Glutamatergic neuron (in vitro differentiated cells): ENCODE results near the gene ZNF862. TPM values are rescaled to one million over a fixed set of nuclear protein-coding genes. Genes with fewer than 3 reads are reported as not detected.

Source experiments
- DNase-seq: peaks from one replicate; pipeline ENCODE4 v3.0.0; 2022
- H3K27ac Mint-ChIP-seq: one replicate; pipeline ENCODE4 v1.8.0; 2020; ENCODE audit warnings: mild to moderate bottlenecking, mixed read lengths, inconsistent platforms; ENCODE audit not compliant: unreplicated experiment
- H3K27me3 Mint-ChIP-seq: one replicate; pipeline ENCODE4 v1.8.0; 2020; ENCODE audit warnings: mild to moderate bottlenecking, moderate library complexity, mixed read lengths, inconsistent platforms; ENCODE audit not compliant: unreplicated experiment
- H3K36me3 Mint-ChIP-seq: one replicate; pipeline ENCODE4 v1.8.0; 2020; ENCODE audit warnings: mild to moderate bottlenecking, mixed read lengths, inconsistent platforms; ENCODE audit not compliant: unreplicated experiment
- H3K4me1 Mint-ChIP-seq: one replicate; pipeline ENCODE4 v1.8.0; 2020; ENCODE audit warnings: mild to moderate bottlenecking, low read depth, mixed read lengths, inconsistent platforms; ENCODE audit not compliant: unreplicated experiment
- H3K4me3 Mint-ChIP-seq: one replicate; pipeline ENCODE4 v1.8.0; 2020; ENCODE audit warnings: mild to moderate bottlenecking, mixed read lengths, inconsistent platforms; ENCODE audit not compliant: unreplicated experiment
- H3K9me3 Mint-ChIP-seq: one replicate; pipeline ENCODE4 v1.8.0; 2020; ENCODE audit warnings: mild to moderate bottlenecking, moderate library complexity, mixed read lengths, inconsistent platforms; ENCODE audit not compliant: unreplicated experiment
- CTCF ChIP-seq: fragments of 200-600 bp; sonication (generic); IDR thresholded peaks from one replicate; pipeline ENCODE4 v1.5.0; 2021; ENCODE audit not compliant: partially characterized antibody, unreplicated experiment
- total RNA-seq: library from RNA; stranded (reverse); fragmentation: NEBNext Ultra II Directional; extraction: Animal tissue kit (Norgen Biotek cat#: 25700); gene quantifications from one replicate; pipeline ENCODE4 v1.2.1, GENCODE V29; 2021; ENCODE audit not compliant: unreplicated experiment

ZNF862 gene
- total RNA-seq, 1 donor from 2014 or later = 12.9 TPM

DNA sequence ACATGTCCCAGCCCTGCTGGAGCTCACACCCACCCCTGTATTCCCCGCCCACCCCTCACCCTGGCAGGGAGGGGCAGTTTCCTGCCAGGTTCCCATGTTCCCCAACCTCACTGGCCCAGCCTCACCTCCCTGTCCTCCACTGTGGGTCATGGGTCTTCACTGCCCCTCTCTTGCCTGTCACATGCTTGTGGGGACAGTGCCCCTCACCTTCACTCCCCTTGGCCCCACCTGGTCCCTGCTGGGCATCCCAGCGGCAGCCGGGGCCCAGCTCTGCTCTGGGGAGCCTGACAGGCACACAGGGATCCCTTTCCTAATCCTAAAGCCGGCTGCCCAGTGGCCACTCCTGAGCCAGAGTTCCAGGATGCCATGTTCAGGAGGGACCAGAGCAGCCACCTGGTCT is 21.4 kb upstream of the ZNF862 start:
- H3K9me3 Mint-ChIP-seq = peaks cover 2% of the 10 kb centered on the region
- no peak for DNase-seq

DNA sequence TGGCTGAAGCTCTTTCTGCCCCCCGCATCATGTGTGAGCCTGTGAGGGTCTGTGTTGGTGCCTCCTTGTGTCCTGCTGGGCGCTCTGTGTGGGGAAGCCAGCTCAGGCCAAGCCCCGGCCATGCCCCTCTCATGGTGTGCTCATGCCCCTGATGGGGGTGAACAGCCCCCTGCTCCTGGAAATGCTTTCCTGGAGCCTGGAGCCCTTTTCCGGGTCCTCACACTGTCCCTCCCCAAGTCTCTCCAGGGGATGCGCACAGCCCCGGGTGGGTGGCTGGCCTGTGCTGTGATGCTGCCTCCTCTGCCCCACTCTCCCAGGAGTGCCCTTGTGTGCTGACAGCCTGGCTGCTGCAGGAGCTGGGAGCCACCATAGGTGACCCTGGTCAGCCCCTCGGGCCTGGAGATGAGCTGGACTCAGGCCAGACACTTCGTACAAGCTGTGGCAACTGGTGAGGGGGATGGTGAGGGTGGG is 20.8 kb upstream of the ZNF862 start:
- no peak for DNase-seq
- Mint-ChIP-seq H3K27me3 (peaks cover 4% of the 10 kb centered on the region), H3K4me1 (no peaks in the 10 kb centered on the region), H3K4me3 (no peak overlapping the region), H3K36me3 (no peaks in the 10 kb centered on the region), H3K9me3 (peaks cover 2% of the 10 kb centered on the region), H3K27ac (no peak overlapping the region)
- TF ChIP-seq CTCF = no peak

More for the DNA sequence above, 21.4 kb upstream of the ZNF862 start:
- no peak overlapping the region for H3K27ac Mint-ChIP-seq
- no peak overlapping the region for H3K4me3 Mint-ChIP-seq
- H3K4me1 Mint-ChIP-seq = no peaks in the 10 kb centered on the region
- no peak for TF ChIP-seq CTCF
- peaks cover 4% of the 10 kb centered on the region for H3K27me3 Mint-ChIP-seq
- no peaks in the 10 kb centered on the region for H3K36me3 Mint-ChIP-seq

- peaks cover 4% of the 10 kb centered on the region for H3K27me3 Mint-ChIP-seq
- H3K4me1 Mint-ChIP-seq = no peaks in the 10 kb centered on the region
- no peak overlapping the region for H3K4me3 Mint-ChIP-seq
- no peak for DNase-seq
- H3K27ac Mint-ChIP-seq = no peak overlapping the region
- H3K36me3 Mint-ChIP-seq = no peaks in the 10 kb centered on the region
- no peak for TF ChIP-seq CTCF
- peaks cover 2% of the 10 kb centered on the region for H3K9me3 Mint-ChIP-seq
These were observed 20.2 kb upstream of the ZNF862 start for GRCh38 chr7:149817836-149818535.

GRCh38 chr7:149818536-149818840 is 19.7 kb upstream of the ZNF862 start:
- no peaks in the 10 kb centered on the region for H3K36me3 Mint-ChIP-seq
- peaks cover 4% of the 10 kb centered on the region for H3K27me3 Mint-ChIP-seq
- no peak overlapping the region for H3K4me3 Mint-ChIP-seq
- TF ChIP-seq CTCF = no peak
- H3K4me1 Mint-ChIP-seq = no peaks in the 10 kb centered on the region
- peak; percentile 16 for DNase-seq
- H3K27ac Mint-ChIP-seq = no peak overlapping the region
- peaks cover 4% of the 10 kb centered on the region for H3K9me3 Mint-ChIP-seq

GRCh38 chr7:149819141-149819960 is 18.8 kb upstream of the ZNF862 start:
- peak; percentile 13 for DNase-seq
- H3K4me3 Mint-ChIP-seq = no peak overlapping the region
- peaks cover 4% of the 10 kb centered on the region for H3K9me3 Mint-ChIP-seq
- no peak for TF ChIP-seq CTCF
- no peak overlapping the region for H3K27ac Mint-ChIP-seq
- H3K4me1 Mint-ChIP-seq = no peaks in the 10 kb centered on the region
- H3K27me3 Mint-ChIP-seq = peaks cover 4% of the 10 kb centered on the region
- H3K36me3 Mint-ChIP-seq = no peaks in the 10 kb centered on the region
